K562 (cell line): Measurements from ENCODE around the gene LPGAT1. TPM values are rescaled to one million over a fixed set of nuclear protein-coding genes. Genes with fewer than 3 reads are reported as not detected.

Source experiments
- CREM ChIP-seq: IDR thresholded peaks from 2 replicates; pipeline ENCODE4 v1.6.1; 2014; ENCODE audit warnings: antibody characterized with exemption, low read depth
- HLTF ChIP-seq: fragments of 450-650 bp; IDR thresholded peaks from 2 replicates; pipeline ENCODE4 v1.6.1; 2016
- NCOA2 ChIP-seq, 2 experiments: fragments of 450-650 bp; IDR thresholded peaks; 2 replicates each; pipeline ENCODE4 v1.6.1; 2018; ENCODE audit warnings: mild to moderate bottlenecking in 2 of 2, moderate library complexity in 1 of 2; ENCODE audit not compliant: partially characterized antibody in 2 of 2
- POLR2AphosphoS5 ChIP-seq: IDR thresholded peaks from 2 replicates; pipeline ENCODE4 v1.6.1; 2011; ENCODE audit warnings: mild to moderate bottlenecking, low read depth, low read length, moderate library complexity; ENCODE audit not compliant: control insufficient read depth, insufficient read depth
- POLR2H ChIP-seq: IDR thresholded peaks from 2 replicates; pipeline ENCODE4 v1.6.1; 2016; ENCODE audit warnings: missing genetic modification characterization, low read depth, mild to moderate bottlenecking, control low read depth, missing compliant biosample characterization, moderate library complexity
- RBM25 ChIP-seq: fragments of 200-400 bp; formaldehyde crosslinking; IDR thresholded peaks from 2 replicates; pipeline ENCODE4 v1.6.1; 2018; ENCODE audit warnings: low read length, low read depth, moderate library complexity; ENCODE audit not compliant: severe bottlenecking
- SAFB ChIP-seq: fragments of 200-400 bp; formaldehyde crosslinking; IDR thresholded peaks from 2 replicates; pipeline ENCODE4 v1.6.1; 2017; ENCODE audit warnings: low read depth, low read length, borderline replicate concordance
- STAG1 ChIP-seq: sonication (generic); formaldehyde crosslinking; IDR thresholded peaks from 2 replicates; pipeline ENCODE4 v1.5.0; 2020; ENCODE audit warnings: missing genetic modification reagents, borderline replicate concordance
- XRCC4 ChIP-seq: IDR thresholded peaks from one replicate; pipeline ENCODE4 v1.6.1; 2011; ENCODE audit not compliant: insufficient read depth, insufficient read length; ENCODE audit errors: extremely low read depth
- polyA plus RNA-seq, 8 experiments: library from polyadenylated mRNA; depleted of rRNA in 4 of 8; stranded (reverse) in 5 of 8; unstranded in 3 of 8; fragments of >200 nt; fragmentation: Nextera tagmentation in 2 of 8; fragmentation: Illumina TruSeq in 1 of 8; extraction: Ambion mirVana in 2 of 8; extraction: Trizol in 1 of 8; gene quantifications; 2 replicates each; pipeline versions ENCODE4 v1.2.1 to v1.2.3, GENCODE V29; 2011 to 2014; ENCODE audit warnings: inconsistent platforms in 1 of 8, missing spikeins in 1 of 8
- total RNA-seq, 7 experiments: library from RNA; depleted of rRNA in 6 of 7; stranded (reverse); fragments of >200 nt in 6 of 7; fragmentation: Illumina TruSeq in 2 of 7; extraction: Trizol in 2 of 7; gene quantifications; 2 replicates each; pipeline versions ENCODE4 v1.2.1 to v1.2.3, GENCODE V29; 2011 to 2021; ENCODE audit warnings: low replicate concordance in 1 of 7
- TF ChIP-seq, protein P1 (sequence below), 2 experiments: fragments of 450-650 bp in 1 of 2; sonication (generic) in 1 of 2; formaldehyde crosslinking in 1 of 2; IDR thresholded peaks; 2 replicates each; pipeline versions ENCODE4 v1.7.1 to v1.9.0; 2016 to 2022; ENCODE audit warnings: inconsistent platforms in 1 of 2, mild to moderate bottlenecking in 1 of 2, missing genetic modification reagents in 1 of 2

The LPGAT1 gene
- total and polyA plus RNA-seq, 9 of the 15 experiments (the other 6 are each of a cell fraction or from before 2014, with no cell fraction given): 5.7 to 31.4 (median 16.3) TPM

DNA sequence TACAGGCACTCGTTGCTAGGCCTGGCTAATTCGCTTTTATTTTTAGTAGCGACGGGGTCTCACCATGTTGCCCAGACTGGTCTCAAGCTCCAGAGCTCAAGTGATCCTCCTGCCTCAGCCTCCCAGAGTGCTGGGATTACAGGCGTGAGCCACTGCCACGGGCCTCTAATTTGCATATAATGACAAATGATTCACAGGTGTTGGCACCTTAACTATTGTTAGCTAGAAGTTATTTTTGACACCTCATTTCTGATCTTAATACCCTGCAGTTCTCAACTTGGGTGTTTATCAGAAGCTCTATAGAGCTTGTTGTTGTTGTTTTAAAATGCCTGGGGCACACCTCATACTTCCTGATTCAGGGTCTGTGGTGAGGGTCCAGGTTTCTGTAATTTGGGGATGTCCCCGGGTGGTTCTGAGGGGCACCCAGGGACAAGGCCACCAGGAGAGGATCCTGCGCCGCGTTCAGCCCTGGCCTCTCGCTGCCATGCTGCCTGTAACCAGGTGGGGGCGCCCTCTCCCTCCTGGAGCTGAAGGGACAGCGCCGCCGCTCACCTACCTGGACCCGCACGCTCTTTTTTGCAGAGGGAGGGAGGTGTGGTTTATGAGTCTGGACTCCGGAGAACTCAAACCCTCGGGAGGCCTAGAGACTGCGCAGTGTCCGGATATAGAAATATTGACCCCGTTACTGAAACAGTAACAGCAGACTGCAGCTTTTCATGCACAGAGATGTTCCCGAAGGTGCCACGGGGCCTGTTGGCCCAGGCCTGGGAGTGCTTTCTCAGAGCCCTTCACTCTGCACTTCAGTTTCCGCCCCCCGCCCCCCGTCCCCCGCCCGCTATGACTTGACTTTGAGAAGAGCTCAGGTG, 132.2 kb downstream of the LPGAT1 start (continued):
- peak; percentile 87; the same call in 1 of the 2 replicates for TF ChIP-seq STAG1
- TF ChIP-seq CREM: peak; percentile 38; the same call in 1 of the 2 replicates
- TF ChIP-seq POLR2AphosphoS5: no peak
- no peak for TF ChIP-seq SAFB
- TF ChIP-seq, protein P1, sequence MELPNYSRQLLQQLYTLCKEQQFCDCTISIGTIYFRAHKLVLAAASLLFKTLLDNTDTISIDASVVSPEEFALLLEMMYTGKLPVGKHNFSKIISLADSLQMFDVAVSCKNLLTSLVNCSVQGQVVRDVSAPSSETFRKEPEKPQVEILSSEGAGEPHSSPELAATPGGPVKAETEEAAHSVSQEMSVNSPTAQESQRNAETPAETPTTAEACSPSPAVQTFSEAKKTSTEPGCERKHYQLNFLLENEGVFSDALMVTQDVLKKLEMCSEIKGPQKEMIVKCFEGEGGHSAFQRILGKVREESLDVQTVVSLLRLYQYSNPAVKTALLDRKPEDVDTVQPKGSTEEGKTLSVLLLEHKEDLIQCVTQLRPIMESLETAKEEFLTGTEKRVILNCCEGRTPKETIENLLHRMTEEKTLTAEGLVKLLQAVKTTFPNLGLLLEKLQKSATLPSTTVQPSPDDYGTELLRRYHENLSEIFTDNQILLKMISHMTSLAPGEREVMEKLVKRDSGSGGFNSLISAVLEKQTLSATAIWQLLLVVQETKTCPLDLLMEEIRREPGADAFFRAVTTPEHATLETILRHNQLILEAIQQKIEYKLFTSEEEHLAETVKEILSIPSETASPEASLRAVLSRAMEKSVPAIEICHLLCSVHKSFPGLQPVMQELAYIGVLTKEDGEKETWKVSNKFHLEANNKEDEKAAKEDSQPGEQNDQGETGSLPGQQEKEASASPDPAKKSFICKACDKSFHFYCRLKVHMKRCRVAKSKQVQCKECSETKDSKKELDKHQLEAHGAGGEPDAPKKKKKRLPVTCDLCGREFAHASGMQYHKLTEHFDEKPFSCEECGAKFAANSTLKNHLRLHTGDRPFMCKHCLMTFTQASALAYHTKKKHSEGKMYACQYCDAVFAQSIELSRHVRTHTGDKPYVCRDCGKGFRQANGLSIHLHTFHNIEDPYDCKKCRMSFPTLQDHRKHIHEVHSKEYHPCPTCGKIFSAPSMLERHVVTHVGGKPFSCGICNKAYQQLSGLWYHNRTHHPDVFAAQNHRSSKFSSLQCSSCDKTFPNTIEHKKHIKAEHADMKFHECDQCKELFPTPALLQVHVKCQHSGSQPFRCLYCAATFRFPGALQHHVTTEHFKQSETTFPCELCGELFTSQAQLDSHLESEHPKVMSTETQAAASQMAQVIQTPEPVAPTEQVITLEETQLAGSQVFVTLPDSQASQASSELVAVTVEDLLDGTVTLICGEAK (IDR thresholded peaks at IDR 0.05): no peak
- TF ChIP-seq, protein P1 (CRISPR knock-in tag; IDR thresholded peaks at IDR 0.05): no peak
- TF ChIP-seq HLTF: no peak
- TF ChIP-seq NCOA2 (IDR thresholded peaks at IDR 0.05; ENCODE audit: partially characterized antibody in 2 of 2): no peak
- TF ChIP-seq RBM25: no peak
- TF ChIP-seq XRCC4: no peak
- no peak for TF ChIP-seq POLR2H (tag)
